ENCODE results near the gene LRRN4CL.
"Not testable (repeated sequence)": the region's sequence is repeated elsewhere in the genome, so short reads cannot be mapped to it uniquely, and the experiment has no call there.

LRRN4CL gene

DNA sequence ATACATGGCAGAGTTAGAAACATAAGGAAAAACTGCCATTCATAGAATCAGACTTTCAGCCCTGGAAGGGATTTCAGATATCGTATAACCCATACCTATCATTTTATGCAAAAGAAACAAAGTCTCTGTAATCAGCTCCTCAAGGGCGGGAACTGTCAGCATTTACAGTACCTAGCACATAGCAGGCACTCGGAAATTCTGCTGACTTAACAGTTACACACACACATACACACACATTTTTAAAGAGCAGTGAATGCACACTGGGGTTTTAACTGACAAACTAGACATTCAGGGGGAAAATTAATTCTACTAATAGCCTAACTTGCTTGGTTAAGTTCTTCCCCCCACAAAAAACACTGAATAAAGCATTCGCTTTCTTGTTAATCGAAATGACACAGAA lies 26.9 kb upstream of the LRRN4CL start:
- peak overlapping the region; percentile 75 for H3K27ac Mint-ChIP-seq
- no peaks in the 10 kb centered on the region for H3K27me3 Mint-ChIP-seq
- H3K9me3 Mint-ChIP-seq (ENCODE audit: low read depth) = no peaks in the 10 kb centered on the region
- H3K4me3 Mint-ChIP-seq = no peak overlapping the region
- peaks cover 51% of the 10 kb centered on the region for H3K4me1 Mint-ChIP-seq (ENCODE audit: low read depth)
- H3K36me3 Mint-ChIP-seq = peaks cover 22% of the 10 kb centered on the region

DNA sequence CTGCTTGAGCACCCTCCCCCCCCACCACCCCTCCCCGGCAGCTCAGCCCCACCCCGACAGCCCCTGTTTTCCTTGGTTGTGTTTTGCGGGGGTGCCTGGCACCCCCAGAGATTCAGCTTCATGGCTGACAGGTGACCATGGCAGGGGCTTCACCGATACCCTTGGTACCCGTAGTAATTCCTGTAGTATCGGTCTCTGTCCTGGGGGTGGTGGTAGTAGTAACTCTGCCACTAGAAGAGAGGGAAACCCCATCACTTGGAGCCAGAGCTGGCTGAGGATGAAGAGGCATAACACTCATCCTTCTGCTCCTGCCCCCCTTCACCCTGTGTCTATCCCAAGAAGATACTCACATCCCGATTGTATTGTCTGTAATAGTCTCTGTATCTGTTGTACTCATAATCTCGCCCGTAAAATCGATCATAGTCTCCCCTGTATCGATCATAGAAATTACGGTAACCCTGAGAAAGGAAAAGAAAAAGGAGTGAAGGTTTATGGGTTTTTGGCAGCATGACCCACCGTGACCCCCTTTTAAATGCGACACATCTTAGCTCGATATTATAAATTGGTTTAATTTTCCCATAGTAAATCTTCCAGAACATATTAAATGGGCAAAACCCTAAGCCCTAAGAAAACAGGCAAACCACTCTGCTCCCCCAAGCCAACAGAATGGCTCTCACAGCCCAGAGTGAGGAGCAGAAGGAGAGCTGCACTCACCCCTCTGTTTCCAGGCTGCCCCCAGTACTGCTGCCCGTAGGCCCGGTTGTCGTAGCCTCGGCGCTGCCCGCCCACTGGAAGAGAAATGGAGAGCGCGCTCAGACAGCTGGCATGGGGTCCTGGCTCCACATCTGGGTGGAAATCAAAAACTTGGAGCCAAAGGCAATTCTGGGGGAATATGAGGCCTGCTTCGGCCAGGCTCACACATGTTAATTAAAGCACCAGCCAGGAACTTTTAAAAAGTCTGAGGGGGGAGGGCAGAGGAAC lies 26.1 kb upstream of the LRRN4CL start:
- no peak overlapping the region for H3K4me3 Mint-ChIP-seq
- no peaks in the 10 kb centered on the region for H3K9me3 Mint-ChIP-seq (ENCODE audit: low read depth)
- peaks cover 49% of the 10 kb centered on the region for H3K4me1 Mint-ChIP-seq (ENCODE audit: low read depth)
- peaks cover 25% of the 10 kb centered on the region for H3K36me3 Mint-ChIP-seq
- peak overlapping the region; percentile 75 for H3K27ac Mint-ChIP-seq
- H3K27me3 Mint-ChIP-seq = no peaks in the 10 kb centered on the region

DNA sequence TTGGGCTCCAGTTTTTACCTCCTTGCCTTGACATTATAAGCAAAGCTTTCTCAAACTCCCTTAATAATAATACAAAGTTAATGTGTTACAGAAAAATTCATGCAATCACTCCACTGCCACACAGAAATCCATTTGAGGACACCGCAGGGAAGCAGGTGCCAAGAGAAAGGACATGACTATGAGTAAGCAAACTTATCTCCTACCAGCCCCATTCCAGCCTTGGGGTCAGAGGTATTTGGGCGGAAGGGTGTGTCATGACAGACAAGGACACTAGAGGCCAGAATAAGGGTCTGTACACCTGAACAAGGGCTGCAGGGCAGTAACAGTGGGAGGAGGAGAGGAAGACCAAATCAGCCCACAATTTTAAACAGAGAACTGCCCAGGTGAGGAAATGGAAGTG lies 24.0 kb upstream of the LRRN4CL start:
- H3K27me3 Mint-ChIP-seq = no peaks in the 10 kb centered on the region
- H3K27ac Mint-ChIP-seq = peak overlapping the region; percentile 88
- H3K4me1 Mint-ChIP-seq (ENCODE audit: low read depth) = peaks cover 55% of the 10 kb centered on the region
- H3K36me3 Mint-ChIP-seq = peaks cover 21% of the 10 kb centered on the region
- H3K4me3 Mint-ChIP-seq = no peak overlapping the region
- no peaks in the 10 kb centered on the region for H3K9me3 Mint-ChIP-seq (ENCODE audit: low read depth)

DNA sequence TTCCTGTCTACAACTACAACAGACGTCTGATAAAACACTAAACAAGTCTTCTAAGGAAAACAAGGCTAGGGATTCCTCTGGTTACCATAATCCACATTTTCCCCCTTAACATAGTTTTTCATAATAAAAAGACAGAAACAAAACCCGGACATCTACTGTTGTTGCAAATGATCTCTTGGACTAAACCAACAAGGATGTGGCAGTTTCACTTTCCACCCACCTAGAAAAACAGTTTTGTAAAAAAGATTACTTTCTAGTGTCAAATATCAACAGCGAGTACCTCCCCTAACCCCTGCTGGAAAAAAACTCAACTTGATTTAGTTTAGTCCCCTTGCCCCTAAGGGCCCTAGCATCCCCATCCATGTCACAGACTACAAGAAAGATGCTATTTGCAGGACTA lies 23.5 kb upstream of the LRRN4CL start:
- peaks cover 56% of the 10 kb centered on the region for H3K4me1 Mint-ChIP-seq (ENCODE audit: low read depth)
- H3K4me3 Mint-ChIP-seq = no peak overlapping the region
- peaks cover 17% of the 10 kb centered on the region for H3K36me3 Mint-ChIP-seq
- no peaks in the 10 kb centered on the region for H3K9me3 Mint-ChIP-seq (ENCODE audit: low read depth)
- H3K27me3 Mint-ChIP-seq = no peaks in the 10 kb centered on the region
- H3K27ac Mint-ChIP-seq = peak overlapping the region; percentile 88

DNA sequence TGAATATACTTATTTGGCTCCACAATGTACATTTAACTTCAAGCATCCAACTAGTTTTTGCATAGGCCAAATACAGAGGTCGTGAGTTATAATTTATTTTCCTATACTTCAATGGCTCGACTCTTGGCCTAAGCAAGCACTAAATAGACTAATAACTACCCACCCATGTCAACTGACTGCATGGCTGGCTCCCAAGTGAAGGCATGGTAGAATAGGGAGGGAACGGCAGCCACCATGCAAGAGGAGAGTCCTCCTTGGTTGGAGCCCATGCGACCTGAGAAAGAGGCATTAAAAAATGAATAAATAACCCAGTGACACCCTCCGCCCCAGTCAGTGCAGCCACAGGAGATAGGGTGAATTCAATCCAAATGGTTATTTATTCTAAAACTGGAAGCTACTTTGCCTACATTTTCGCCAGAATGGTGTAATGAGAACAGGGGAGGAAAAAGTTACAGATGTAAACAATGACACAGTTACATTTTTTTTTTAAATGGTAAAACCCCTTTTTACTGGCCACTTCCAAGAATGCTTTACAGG lies 23.0 kb upstream of the LRRN4CL start:
- H3K4me3 Mint-ChIP-seq = peak overlapping the region; percentile 42
- H3K9me3 Mint-ChIP-seq (ENCODE audit: low read depth) = no peaks in the 10 kb centered on the region
- peaks cover 56% of the 10 kb centered on the region for H3K4me1 Mint-ChIP-seq (ENCODE audit: low read depth)
- H3K27ac Mint-ChIP-seq = peak overlapping the region; percentile 88
- peaks cover 17% of the 10 kb centered on the region for H3K36me3 Mint-ChIP-seq
- H3K27me3 Mint-ChIP-seq = no peaks in the 10 kb centered on the region

DNA sequence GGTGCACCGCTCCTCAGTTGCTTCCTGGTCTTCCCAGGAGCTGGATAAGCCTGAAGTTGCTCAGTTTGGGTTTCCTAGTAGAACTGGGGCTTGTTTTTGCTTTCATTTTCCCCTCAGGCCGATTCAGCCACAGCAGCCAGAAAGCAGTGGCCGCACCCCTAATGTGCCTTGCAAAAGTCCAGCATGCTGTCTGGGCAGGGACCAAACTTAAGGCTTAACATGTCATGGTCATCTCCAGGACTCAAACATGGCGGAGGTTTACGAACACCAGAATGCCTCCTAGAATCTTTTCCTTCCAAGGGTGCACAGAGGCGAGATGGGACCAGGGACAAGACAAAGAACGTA lies 20.6 kb upstream of the LRRN4CL start:
- peaks cover 12% of the 10 kb centered on the region for H3K36me3 Mint-ChIP-seq
- H3K4me1 Mint-ChIP-seq (ENCODE audit: low read depth) = peaks cover 65% of the 10 kb centered on the region
- H3K4me3 Mint-ChIP-seq = peak overlapping the region; percentile 91
- peak overlapping the region; percentile 97 for H3K27ac Mint-ChIP-seq
- no peaks in the 10 kb centered on the region for H3K9me3 Mint-ChIP-seq (ENCODE audit: low read depth)
- H3K27me3 Mint-ChIP-seq = no peaks in the 10 kb centered on the region

DNA sequence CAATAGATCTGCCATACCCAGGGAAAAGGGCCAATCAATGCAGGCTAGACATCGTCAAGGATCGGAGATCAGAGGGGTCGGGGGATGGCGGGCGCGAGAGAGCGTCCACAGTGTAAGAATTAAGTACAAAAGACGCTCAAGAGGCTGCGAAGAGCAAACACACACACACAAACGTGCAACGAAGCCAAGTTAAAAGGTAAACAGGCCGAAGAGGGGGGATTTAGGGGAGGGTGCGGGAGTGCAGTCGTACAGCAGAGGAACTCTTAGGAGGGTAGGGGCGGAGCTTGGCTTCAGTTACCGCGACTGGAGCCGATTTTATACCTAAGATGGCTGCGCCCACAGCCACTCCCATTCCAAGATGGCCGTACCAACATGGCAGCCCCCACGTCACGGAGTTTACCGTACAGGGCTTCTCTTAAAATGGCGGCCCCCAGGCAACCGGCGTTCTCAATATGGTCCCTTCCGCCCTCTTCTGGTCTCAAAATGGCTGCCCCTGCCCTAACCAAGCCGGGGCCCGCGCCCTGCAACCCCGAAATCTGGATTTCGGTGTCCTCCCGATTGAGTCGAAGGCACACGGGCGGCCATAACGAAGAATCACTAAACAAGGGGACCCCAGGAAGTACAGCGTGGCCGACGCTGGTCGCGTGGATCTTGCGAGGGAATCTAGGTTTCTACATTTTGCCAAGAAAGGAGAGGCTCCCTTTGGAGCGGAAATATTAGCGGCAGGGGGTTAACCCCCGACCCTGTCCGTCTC lies 20.1 kb upstream of the LRRN4CL start:
- no peaks in the 10 kb centered on the region for H3K9me3 Mint-ChIP-seq (ENCODE audit: low read depth)
- peaks cover 11% of the 10 kb centered on the region for H3K36me3 Mint-ChIP-seq
- H3K27ac Mint-ChIP-seq = peak overlapping the region; percentile 97
- peaks cover 63% of the 10 kb centered on the region for H3K4me1 Mint-ChIP-seq (ENCODE audit: low read depth)
- no peaks in the 10 kb centered on the region for H3K27me3 Mint-ChIP-seq
- peak overlapping the region; percentile 91 for H3K4me3 Mint-ChIP-seq

DNA sequence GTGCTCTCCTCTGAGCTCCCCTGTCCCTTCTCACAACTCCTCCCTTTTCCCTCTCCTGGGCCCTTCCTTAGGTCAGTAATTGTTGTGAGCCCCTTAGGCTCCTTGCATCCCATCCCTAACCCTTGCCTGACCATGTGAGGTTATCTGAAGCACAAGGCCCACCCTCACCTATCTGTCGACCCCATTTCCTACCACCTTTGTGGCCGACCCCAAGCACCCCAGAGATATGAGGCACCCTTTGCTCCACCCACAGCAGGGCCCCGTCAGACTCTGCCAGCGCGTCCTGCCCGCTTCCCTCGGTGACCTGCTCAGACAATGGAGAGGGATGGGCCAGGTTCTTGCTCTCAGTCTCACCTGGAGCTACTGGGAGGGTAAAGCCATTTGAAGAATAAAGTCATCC lies 19.5 kb upstream of the LRRN4CL start:
- Mint-ChIP-seq H3K9me3 (ENCODE audit: low read depth) (no peaks in the 10 kb centered on the region), H3K4me3 (peak overlapping the region; percentile 91), H3K27ac (peak overlapping the region; percentile 97), H3K36me3 (peaks cover 9% of the 10 kb centered on the region), H3K4me1 (ENCODE audit: low read depth) (peaks cover 58% of the 10 kb centered on the region), H3K27me3 (no peaks in the 10 kb centered on the region)

DNA sequence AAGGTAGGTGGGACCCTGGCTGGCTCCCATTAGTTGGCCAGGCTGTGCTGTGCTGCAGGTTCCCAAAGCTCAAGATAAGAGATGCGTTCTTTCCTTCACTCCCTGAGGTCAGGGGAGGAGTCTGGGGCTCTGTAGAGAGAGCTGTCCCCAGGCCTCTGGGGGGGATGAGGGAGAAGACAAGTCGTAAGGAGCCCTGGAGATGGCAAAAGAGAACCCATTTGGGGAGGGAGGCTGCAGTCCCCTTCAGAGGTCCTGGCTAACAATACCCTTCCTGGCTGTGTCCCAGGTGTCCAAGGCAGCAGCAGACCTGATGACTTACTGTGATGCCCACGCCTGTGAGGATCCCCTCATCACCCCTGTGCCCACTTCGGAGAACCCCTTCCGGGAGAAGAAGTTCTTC lies 19.1 kb upstream of the LRRN4CL start:
- Mint-ChIP-seq H3K4me1 (ENCODE audit: low read depth) (peaks cover 55% of the 10 kb centered on the region), H3K9me3 (ENCODE audit: low read depth) (no peaks in the 10 kb centered on the region), H3K4me3 (peak overlapping the region; percentile 91)

DNA sequence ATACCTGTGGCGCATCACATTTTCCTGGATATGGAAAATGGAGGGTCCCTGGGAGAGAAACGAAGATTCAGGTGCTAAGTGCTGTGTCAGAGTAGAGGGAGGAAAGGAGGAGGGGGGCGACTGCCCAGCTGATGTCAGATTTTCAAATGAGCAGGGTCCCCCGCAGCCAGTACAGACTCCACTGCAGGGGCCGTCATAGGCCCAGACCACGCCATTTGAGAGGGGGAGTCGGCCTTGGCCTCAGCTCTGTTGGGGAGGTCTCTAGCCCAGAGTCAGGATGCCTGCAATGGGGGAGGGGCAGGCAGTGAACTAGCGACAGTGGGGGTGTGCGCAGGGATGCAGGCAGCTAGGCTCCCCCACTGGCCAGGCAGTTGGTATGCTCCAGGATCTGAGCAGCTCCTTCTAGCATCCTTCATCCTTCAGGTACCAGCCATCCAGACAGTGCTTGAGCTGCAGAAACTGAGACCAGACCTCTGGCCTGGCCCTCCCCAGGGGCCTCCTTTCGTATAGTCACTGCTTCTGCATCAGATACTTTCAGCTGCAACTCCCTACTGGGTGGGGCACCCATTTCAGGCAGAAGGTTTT lies 18.0 kb upstream of the LRRN4CL start, which contains the start of the genes BSCL2 and GNG3:
Gene BSCL2, minus strand, starts transcription at position 148 of the 585 bp plus-strand sequence. CDS start 229 bp downstream, outside the sequence.
Gene GNG3, plus strand, starts transcription at position 400 of the 585 bp plus-strand sequence. CDS start 620 bp downstream, outside the sequence.
- Mint-ChIP-seq H3K4me3 (peak within 1 kb of the TSS; percentile 91), H3K4me1 (ENCODE audit: low read depth) (peaks cover 45% of the 10 kb centered on the region), H3K9me3 (ENCODE audit: low read depth) (no peaks in the 10 kb centered on the region), H3K36me3 (peaks cover 9% of the 10 kb centered on the region), H3K27ac (peak within 1 kb of the TSS; percentile 97), H3K27me3 (no peaks in the 10 kb centered on the region)

More for the DNA sequence above, 19.1 kb upstream of the LRRN4CL start:
- Mint-ChIP-seq H3K27me3 (no peaks in the 10 kb centered on the region), H3K36me3 (peaks cover 9% of the 10 kb centered on the region), H3K27ac (peak overlapping the region; percentile 97)

DNA sequence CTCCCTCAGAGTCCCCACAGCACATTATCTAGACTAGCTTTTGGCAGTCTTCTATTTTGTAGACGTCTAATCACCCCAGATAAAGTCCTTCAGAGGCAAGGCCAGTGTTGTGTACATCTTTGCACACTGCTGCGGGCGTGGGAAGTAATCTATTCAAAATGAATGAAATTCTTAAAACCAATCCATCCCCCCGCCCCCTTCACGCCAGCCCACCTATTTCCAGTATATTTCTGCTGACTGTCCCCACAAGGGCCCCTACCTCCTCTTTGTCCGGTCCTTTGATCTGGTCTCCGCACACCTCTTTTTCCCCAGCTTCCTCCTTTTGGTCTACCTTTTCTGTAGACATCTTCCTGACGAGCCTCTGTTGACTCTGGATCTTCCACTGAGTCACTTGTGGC lies 17.5 kb upstream of the LRRN4CL start:
- peaks cover 7% of the 10 kb centered on the region for H3K36me3 Mint-ChIP-seq
- no peaks in the 10 kb centered on the region for H3K9me3 Mint-ChIP-seq (ENCODE audit: low read depth)
- peak overlapping the region; percentile 78 for H3K27ac Mint-ChIP-seq
- H3K4me1 Mint-ChIP-seq (ENCODE audit: low read depth) = peaks cover 41% of the 10 kb centered on the region
- H3K4me3 Mint-ChIP-seq = peak overlapping the region; percentile 73
- H3K27me3 Mint-ChIP-seq = no peaks in the 10 kb centered on the region

DNA sequence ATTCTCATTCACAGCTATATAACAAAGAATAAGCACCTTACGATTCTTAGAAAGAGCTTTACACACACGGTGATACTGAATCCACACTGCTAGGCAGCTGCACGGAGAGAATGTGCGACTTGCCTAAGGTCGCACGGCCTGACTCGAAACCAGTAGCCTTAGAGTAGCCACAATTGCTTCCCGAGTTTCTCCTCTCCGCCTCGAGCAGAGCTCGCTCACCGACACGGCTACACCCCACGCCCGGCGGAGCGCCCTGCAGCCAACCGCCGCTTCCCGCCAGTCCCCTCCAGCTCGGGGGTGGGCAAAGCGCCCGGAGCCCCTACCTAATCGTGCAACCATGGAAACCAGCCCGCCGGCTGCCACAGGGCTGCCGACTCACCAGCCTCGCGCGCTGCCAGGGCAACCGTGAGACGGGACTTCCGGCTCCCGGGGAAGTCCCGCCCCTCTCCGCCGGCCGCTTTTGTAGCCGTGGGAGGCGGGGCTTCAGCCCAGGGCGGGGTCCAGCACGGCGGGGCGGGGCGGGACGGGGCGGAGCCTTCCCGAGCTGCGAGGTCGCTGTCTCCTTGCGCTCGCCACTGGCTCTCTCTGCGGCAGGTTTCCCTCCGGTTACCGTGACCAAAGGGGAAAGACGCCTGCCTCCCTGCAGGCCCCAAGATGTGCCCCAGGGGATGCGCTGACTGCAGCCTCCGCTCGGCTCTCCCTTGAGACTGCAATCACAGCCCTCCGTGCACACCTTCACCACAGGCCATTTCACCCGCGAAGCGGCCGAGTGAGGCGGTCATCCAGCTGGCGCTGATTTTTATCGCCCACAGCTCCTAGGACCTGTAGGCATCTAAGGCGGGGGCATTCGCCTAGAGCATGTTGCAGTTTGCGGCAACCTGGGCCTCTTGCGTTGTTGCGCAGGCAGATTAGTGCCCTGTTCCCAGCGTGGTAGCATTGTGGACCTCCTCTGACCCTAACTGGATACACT lies 16.8 kb upstream of the LRRN4CL start:
- H3K27ac Mint-ChIP-seq = peak overlapping the region; percentile 78
- peaks cover 41% of the 10 kb centered on the region for H3K4me1 Mint-ChIP-seq (ENCODE audit: low read depth)

DNA sequence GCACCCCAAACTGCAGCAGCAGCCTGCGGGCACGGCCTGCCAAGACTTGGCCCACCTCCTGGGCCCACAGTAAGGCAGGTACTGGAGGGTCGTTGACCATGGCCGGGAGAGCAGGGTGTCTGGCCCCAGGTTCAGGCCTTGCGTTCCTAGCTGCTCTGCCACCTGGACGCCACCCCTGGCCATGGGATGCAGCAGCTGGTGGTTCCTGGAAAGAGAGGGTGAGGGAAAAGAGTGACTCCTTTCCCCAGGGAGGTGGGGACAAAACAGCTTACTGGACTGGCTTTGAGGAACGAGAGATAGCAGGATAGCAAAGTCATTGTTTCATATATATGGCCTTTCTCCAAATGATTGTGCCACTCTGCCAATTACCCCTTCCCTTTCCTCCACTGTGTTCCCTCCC lies 16.1 kb upstream of the LRRN4CL start:
- H3K27ac Mint-ChIP-seq = peak overlapping the region; percentile 70
- peak overlapping the region; percentile 87 for H3K4me3 Mint-ChIP-seq
- H3K27me3 Mint-ChIP-seq = no peaks in the 10 kb centered on the region
- no peaks in the 10 kb centered on the region for H3K9me3 Mint-ChIP-seq (ENCODE audit: low read depth)
- H3K4me1 Mint-ChIP-seq (ENCODE audit: low read depth) = peaks cover 39% of the 10 kb centered on the region
- peaks cover 7% of the 10 kb centered on the region for H3K36me3 Mint-ChIP-seq

More for the DNA sequence above, 16.8 kb upstream of the LRRN4CL start:
- no peaks in the 10 kb centered on the region for H3K27me3 Mint-ChIP-seq
- no peaks in the 10 kb centered on the region for H3K9me3 Mint-ChIP-seq (ENCODE audit: low read depth)
- peak overlapping the region; percentile 87 for H3K4me3 Mint-ChIP-seq
- H3K36me3 Mint-ChIP-seq = peaks cover 8% of the 10 kb centered on the region

DNA sequence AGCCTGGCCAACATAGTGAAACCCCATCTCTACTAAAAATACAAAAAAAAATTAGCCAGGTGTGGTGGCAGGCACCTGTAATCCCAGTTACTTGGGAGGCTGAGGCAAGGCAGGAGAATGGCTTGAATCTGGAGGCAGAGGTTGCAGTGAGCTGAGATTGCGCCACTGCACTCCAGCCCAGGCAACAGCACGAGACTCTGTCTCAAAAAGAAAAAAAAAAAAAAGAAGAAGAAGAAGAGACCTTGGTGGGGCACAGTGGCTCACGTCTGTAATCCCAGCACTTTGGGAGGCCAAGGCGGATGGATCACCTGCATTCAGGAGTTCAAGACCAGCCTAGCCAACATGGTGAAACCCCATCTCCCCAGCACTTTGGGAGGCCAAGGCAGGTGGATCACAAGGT lies 14.6 kb upstream of the LRRN4CL start:
- not testable (repeated sequence) for H3K27me3 Mint-ChIP-seq; H3K36me3 Mint-ChIP-seq; H3K4me3 Mint-ChIP-seq; H3K27ac Mint-ChIP-seq; H3K9me3 Mint-ChIP-seq (ENCODE audit: low read depth)
- H3K4me1 Mint-ChIP-seq (ENCODE audit: low read depth) = peaks cover 30% of the 10 kb centered on the region

All from activated naive CD8-positive, alpha-beta T cell (primary cell).